DOHH2 (cell line): ENCODE measurements around the gene TAF1A.

Experiments used
- CTCF ChIP-seq: fragments of 200-600 bp; sonication (generic); IDR thresholded peaks from one replicate; pipeline ENCODE4 v1.5.1; 2014; ENCODE audit warnings: antibody characterized with exemption, mild to moderate bottlenecking, low read depth, low read length; ENCODE audit not compliant: poor library complexity, severe bottlenecking
- EZH2phosphoT487 ChIP-seq: fragments of 200-600 bp; sonication (generic); IDR thresholded peaks from 2 replicates; pipeline ENCODE4 v1.6.1; 2017; ENCODE audit warnings: borderline replicate concordance, mild to moderate bottlenecking, antibody characterized with exemption, low read length, moderate library complexity, mixed read lengths

- TF ChIP-seq CTCF = no peak
- no peak for TF ChIP-seq EZH2phosphoT487
Measured at GRCh38 chr1:222539951-222540597, 49.7 kb downstream of the TAF1A start.
